Right atrium auricular region (tissue), 2 donors: ENCODE data around the gene ACSF3. TPM values are rescaled to one million over a fixed set of nuclear protein-coding genes. Genes with fewer than 3 reads are reported as not detected.

Source experiments
- DNase-seq: peaks from one replicate; pipeline ENCODE4 v3.0.0-alpha.2; 2019; ENCODE audit warnings: low spot score
- H3K27ac ChIP-seq, 2 donors: fragments of 200-600 bp; sonication (generic); 1 replicate in 1 of 2; 2 replicates in 1 of 2; pipeline ENCODE4 v1.5.1; 2016 to 2019
- H3K27me3 ChIP-seq, 2 donors: fragments of 200-600 bp; sonication (generic); one replicate each; pipeline versions ENCODE4 v1.5.1 to v1.6.0; 2017 to 2019
- H3K36me3 ChIP-seq: fragments of 200-600 bp; sonication (generic); one replicate; pipeline ENCODE4 v1.5.1; 2016
- H3K4me1 ChIP-seq, 2 donors: fragments of 200-600 bp; sonication (generic); one replicate each; pipeline versions ENCODE4 v1.5.1 to v1.6.0; 2017 to 2019
- H3K4me3 ChIP-seq, 2 donors: fragments of 200-600 bp; sonication (generic); 1 replicate in 1 of 2; 2 replicates in 1 of 2; pipeline ENCODE4 v1.5.1; 2017 to 2019; ENCODE audit warnings: mild to moderate bottlenecking in 1 of 2, moderate library complexity in 1 of 2
- H3K9me3 ChIP-seq, 2 donors: fragments of 200-600 bp; sonication (generic); one replicate each; pipeline ENCODE4 v1.5.1; 2019
- total RNA-seq, 2 donors: library from RNA; depleted of rRNA; stranded (reverse); fragments of >200 nt; gene quantifications; one replicate each; pipeline ENCODE4 v1.1.0, GENCODE V29; 2016
- TF ChIP-seq, protein P1 (sequence below), 2 donors: fragments of 200-600 bp; sonication (generic); IDR thresholded peaks; one replicate each; pipeline ENCODE4 v1.5.1; 2019; ENCODE audit warnings: antibody characterized with exemption in 2 of 2

The ACSF3 gene
- total RNA-seq, 2 donors from 2014 or later: 13.4 to 15.9 TPM

DNA sequence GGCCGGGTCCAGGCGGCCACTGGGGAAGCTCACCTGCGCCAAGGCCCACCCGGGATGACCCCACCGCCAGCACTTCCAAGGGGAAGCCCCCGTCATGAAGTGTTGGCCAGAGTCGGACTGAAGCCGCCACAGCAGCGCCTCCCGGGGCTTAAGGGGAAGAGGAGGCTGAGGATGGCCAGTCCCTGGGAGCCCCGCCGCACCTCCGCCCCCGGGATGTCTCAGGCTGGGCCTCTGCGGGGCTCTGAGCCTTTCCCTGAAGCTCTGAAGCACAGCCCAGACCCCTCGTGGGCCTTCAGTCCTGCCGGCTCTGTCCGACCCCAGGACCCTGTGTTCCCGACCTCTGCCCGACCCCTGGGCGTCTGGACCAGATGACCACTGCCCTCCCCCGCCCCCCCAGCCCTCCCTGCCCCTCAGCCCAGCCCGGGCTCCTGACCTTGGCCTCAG is 42.8 kb upstream of the ACSF3 start:
- Histone ChIP-seq H3K4me1 (no peaks in the 10 kb centered on the region), H3K27me3 (no peaks in the 10 kb centered on the region), H3K9me3 (no peaks in the 10 kb centered on the region), H3K27ac (no peak overlapping the region), H3K4me3 (no peak overlapping the region), H3K36me3 (no peaks in the 10 kb centered on the region)
- DNase-seq: no peak
- TF ChIP-seq, protein P1, sequence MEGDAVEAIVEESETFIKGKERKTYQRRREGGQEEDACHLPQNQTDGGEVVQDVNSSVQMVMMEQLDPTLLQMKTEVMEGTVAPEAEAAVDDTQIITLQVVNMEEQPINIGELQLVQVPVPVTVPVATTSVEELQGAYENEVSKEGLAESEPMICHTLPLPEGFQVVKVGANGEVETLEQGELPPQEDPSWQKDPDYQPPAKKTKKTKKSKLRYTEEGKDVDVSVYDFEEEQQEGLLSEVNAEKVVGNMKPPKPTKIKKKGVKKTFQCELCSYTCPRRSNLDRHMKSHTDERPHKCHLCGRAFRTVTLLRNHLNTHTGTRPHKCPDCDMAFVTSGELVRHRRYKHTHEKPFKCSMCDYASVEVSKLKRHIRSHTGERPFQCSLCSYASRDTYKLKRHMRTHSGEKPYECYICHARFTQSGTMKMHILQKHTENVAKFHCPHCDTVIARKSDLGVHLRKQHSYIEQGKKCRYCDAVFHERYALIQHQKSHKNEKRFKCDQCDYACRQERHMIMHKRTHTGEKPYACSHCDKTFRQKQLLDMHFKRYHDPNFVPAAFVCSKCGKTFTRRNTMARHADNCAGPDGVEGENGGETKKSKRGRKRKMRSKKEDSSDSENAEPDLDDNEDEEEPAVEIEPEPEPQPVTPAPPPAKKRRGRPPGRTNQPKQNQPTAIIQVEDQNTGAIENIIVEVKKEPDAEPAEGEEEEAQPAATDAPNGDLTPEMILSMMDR (IDR thresholded peaks at IDR 0.05): no peak

DNA sequence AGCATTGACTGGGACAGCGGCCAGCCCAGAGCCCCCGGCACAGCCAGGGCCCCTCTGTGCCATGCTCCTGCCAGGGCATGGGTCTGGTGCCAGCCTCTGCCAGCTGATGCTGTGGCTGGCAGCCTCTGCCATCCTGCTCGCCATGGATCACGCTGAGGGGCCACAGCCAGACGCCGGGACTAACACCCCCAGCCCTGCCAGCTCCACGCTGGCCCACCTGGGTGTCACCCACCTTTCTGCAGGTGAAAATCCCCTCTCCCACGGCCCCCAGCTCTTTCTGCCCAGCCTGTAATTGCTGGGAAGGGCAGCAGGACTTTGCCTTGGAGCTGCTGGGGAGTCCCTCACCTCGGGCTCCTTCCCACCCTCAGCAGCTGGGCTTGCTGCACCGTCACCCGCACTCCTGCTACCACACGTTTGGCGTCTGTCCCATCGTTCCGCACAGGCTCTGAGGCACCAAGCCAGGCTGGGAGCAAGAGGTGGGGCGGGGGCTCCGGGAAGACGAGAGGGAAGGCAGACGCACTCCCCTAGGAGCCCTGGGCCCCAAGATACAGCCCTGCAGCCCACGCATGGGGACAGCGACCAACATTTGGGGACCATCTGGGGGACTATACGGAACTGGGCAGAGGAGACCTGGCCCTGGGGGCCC is 42.0 kb upstream of the ACSF3 start:
- Histone ChIP-seq H3K4me3 (no peak overlapping the region), H3K27ac (no peak overlapping the region), H3K4me1 (no peaks in the 10 kb centered on the region), H3K9me3 (no peaks in the 10 kb centered on the region), H3K27me3 (no peaks in the 10 kb centered on the region), H3K36me3 (no peaks in the 10 kb centered on the region)
- DNase-seq: no peak
- TF ChIP-seq, protein P1 (IDR thresholded peaks at IDR 0.05): no peak

DNA sequence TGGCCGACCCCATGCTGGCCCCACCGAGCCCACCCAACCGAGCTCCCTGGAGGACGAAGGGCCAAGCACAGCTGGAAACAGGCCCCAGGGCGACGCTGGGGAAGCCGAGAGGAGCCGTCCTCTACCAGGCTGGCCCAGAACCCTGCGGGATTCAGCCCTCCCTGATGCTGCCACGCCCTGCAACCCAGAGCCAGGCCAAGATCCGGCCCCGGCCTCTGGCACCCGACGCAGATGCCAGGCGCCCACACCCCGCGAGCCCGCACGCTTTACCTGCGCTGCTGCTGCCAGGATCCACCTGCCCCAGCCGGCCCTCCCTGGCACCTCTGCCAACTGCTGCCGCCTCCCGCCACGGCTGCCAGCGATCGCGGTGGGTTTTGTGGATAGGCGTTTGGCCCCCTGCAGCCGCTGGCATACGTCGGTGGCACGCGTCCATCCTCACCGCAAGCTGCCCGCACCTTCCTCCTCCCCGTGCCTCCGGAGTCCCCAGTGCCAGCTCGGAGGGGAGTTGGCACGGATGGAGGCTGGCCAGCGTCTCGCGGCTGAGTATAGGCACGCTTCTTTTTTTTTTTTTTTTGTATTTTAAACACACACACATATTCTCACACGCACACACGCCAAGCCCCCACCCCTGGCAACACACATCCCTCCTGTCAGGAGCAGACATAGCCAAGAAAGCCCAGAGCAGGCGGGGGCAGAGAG is 41.3 kb upstream of the ACSF3 start:
- TF ChIP-seq, protein P1 (IDR thresholded peaks at IDR 0.05): no peak
- no peaks in the 10 kb centered on the region for H3K27me3 ChIP-seq
- no peaks in the 10 kb centered on the region for H3K4me1 ChIP-seq
- H3K27ac ChIP-seq: no peak overlapping the region
- DNase-seq: no peak
- H3K9me3 ChIP-seq: no peaks in the 10 kb centered on the region
- no peak overlapping the region for H3K4me3 ChIP-seq
- no peaks in the 10 kb centered on the region for H3K36me3 ChIP-seq

DNA sequence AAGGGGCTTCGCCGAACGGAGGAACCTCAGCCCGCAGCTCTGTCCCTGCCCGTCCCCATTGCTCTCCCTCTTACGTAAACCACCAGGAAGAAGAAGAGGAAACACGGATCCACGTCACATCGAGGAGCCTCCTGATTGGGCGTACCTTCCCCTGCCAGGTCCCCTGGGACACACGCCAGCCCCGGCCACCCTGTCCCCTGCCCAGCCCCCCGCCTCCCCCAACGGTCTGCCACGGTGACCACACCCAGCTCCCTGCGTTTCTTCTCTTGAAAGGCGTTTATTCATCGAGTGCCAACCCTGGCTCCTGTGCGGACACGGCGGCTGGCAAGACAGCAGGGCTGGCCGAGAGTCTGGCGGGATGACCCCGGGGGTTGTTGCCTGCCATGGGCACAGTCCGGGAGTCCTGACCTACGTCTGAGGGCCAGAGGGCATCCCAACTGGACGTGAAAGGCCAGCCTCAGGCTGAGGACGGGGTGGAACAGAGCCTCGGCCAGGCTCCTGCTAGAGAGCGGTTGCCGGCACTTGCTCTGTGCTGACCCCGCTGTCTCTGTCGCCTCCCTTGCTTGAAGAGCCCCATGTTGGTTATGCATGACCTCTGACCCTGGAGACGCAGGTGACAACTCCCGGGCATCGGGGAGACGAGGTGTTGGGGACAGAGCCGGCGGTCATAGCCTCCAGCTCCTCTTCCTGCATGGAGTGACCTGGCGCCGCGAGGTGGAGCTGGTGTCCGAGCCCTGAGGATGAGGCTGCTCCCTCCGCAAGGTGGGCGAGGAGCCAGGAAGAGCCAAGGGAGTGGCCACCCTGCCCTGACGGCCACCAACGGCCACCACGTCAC is 40.5 kb upstream of the ACSF3 start:
- no peak overlapping the region for H3K27ac ChIP-seq
- no peaks in the 10 kb centered on the region for H3K9me3 ChIP-seq
- no peak for DNase-seq
- no peaks in the 10 kb centered on the region for H3K36me3 ChIP-seq
- TF ChIP-seq, protein P1 (IDR thresholded peaks at IDR 0.05): no peak
- no peaks in the 10 kb centered on the region for H3K27me3 ChIP-seq
- no peak overlapping the region for H3K4me3 ChIP-seq
- no peaks in the 10 kb centered on the region for H3K4me1 ChIP-seq

DNA sequence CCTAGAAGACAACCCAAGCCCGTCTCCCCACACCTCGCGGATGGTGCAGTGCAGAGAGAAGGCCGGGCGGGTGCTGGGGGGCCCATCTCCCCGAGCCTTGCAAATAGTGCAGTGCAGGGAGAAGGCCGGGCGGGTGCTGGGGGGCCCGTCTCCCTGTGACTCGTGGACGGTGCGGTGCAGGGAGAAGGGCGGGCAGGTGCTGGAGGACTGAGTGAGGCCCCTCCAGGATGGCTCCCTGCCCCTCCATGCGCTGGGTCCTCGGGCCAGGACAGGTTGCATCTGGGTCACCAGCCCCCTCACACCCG is 40.0 kb upstream of the ACSF3 start:
- no peaks in the 10 kb centered on the region for H3K9me3 ChIP-seq
- no peaks in the 10 kb centered on the region for H3K27me3 ChIP-seq
- no peak for DNase-seq
- H3K27ac ChIP-seq: no peak overlapping the region
- H3K36me3 ChIP-seq: no peaks in the 10 kb centered on the region
- no peak overlapping the region for H3K4me3 ChIP-seq
- TF ChIP-seq, protein P1 (IDR thresholded peaks at IDR 0.05): no peak
- no peaks in the 10 kb centered on the region for H3K4me1 ChIP-seq
